ENCODE results near the gene PVR.
"Not testable (repeated sequence)": the region's sequence is repeated elsewhere in the genome, so short reads cannot be mapped to it uniquely, and the experiment has no call there.

Gene PVR

GRCh38 chr19:44618640-44619357, 24.9 kb upstream of the PVR start:
- DNase-seq (ENCODE audit: low read depth) = no peak
- no peak for TF ChIP-seq CTCF (IDR thresholded peaks at IDR 0.05; ENCODE audit: insufficient read depth, low read depth, low read length, missing control alignments)

GRCh38 chr19:44620667-44621066, 23.0 kb upstream of the PVR start:
- H3K4me3 ChIP-seq (ENCODE audit: low read depth, low read length) = no peak overlapping the region
- DNase-seq (ENCODE audit: low read depth) = no peak
- no peak for TF ChIP-seq CTCF (IDR thresholded peaks at IDR 0.05; ENCODE audit: insufficient read depth, low read depth, low read length, missing control alignments)

More at GRCh38 chr19:44618640-44619357, 24.9 kb upstream of the PVR start:
- H3K4me3 ChIP-seq (ENCODE audit: low read depth, low read length) = no peak overlapping the region

- no peak for DNase-seq (ENCODE audit: low read depth)
- no peak for TF ChIP-seq CTCF (IDR thresholded peaks at IDR 0.05; ENCODE audit: insufficient read depth, low read depth, low read length, missing control alignments)
- H3K4me3 ChIP-seq (ENCODE audit: low read depth, low read length) = no peak overlapping the region
Measured at GRCh38 chr19:44621367-44621766, 22.3 kb upstream of the PVR start.

- H3K4me3 ChIP-seq (ENCODE audit: low read depth, low read length) = no peak overlapping the region
- no peak for DNase-seq (ENCODE audit: low read depth)
- no peak for TF ChIP-seq CTCF (IDR thresholded peaks at IDR 0.05; ENCODE audit: insufficient read depth, low read depth, low read length, missing control alignments)
Measured at GRCh38 chr19:44623080-44623479, 20.6 kb upstream of the PVR start.

GRCh38 chr19:44623626-44624025, 20.1 kb upstream of the PVR start:
- no peak for TF ChIP-seq CTCF (IDR thresholded peaks at IDR 0.05; ENCODE audit: insufficient read depth, low read depth, low read length, missing control alignments)
- no peak overlapping the region for H3K4me3 ChIP-seq (ENCODE audit: low read depth, low read length)
- DNase-seq (ENCODE audit: low read depth) = no peak

- DNase-seq (ENCODE audit: low read depth) = no peak
- no peak for TF ChIP-seq CTCF (IDR thresholded peaks at IDR 0.05; ENCODE audit: insufficient read depth, low read depth, low read length, missing control alignments)
Measured at GRCh38 chr19:44624840-44625354, 18.8 kb upstream of the PVR start.

GRCh38 chr19:44625637-44626036, 18.1 kb upstream of the PVR start:
- not testable (repeated sequence) for H3K4me3 ChIP-seq (ENCODE audit: low read depth, low read length); DNase-seq (ENCODE audit: low read depth)

More at GRCh38 chr19:44624840-44625354, 18.8 kb upstream of the PVR start:
- H3K4me3 ChIP-seq (ENCODE audit: low read depth, low read length) = no peak overlapping the region

All from GM12865 (cell line).